HL-60/S4 treated with retinoic acid at 250 ng/mL for 4 days and 3 days (cell line): Measurements from ENCODE around the gene HNRNPA3.
"Not testable (repeated sequence)": the region's sequence is repeated elsewhere in the genome, so short reads cannot be mapped to it uniquely, and the experiment has no call there.

ENCODE experiments used
- in situ Hi-C: fragments of 300-500 bp; cut with MboI; formaldehyde crosslinking; loops from 2 replicates; pipeline ENCODE4 v1.7.0; 2022; ENCODE audit warnings: low sequenced_read_pairs

The HNRNPA3 gene

GRCh38 chr2:177252808-177253531 lies 40.4 kb downstream of the HNRNPA3 start:
- in situ Hi-C loops, result no loop called here

- in situ Hi-C loops, result no loop called here
Observed at GRCh38 chr2:177253704-177254103, 41.1 kb downstream of the HNRNPA3 start.

GRCh38 chr2:177254433-177255226 lies 42.0 kb downstream of the HNRNPA3 start:
- in situ Hi-C loops, result no loop called here

GRCh38 chr2:177255227-177255601 lies 42.6 kb downstream of the HNRNPA3 start:
- in situ Hi-C loops, result no loop called here

- in situ Hi-C loops, result no loop called here
Observed at GRCh38 chr2:177256026-177256425, 43.4 kb downstream of the HNRNPA3 start.

GRCh38 chr2:177256695-177257094 lies 44.1 kb downstream of the HNRNPA3 start:
- in situ Hi-C loops, result no loop called here

GRCh38 chr2:177257471-177257870 lies 44.9 kb downstream of the HNRNPA3 start:
- in situ Hi-C loops, result no loop called here

GRCh38 chr2:177258059-177258458 lies 45.5 kb downstream of the HNRNPA3 start:
- in situ Hi-C loops, result no loop called here

GRCh38 chr2:177260379-177260778 lies 47.8 kb downstream of the HNRNPA3 start:
- in situ Hi-C loops, result no loop called here

GRCh38 chr2:177261116-177262060 lies 48.8 kb downstream of the HNRNPA3 start:
- in situ Hi-C loops, result no loop called here

GRCh38 chr2:177262092-177262491 lies 49.5 kb downstream of the HNRNPA3 start:
- in situ Hi-C loops, result no loop called here

- in situ Hi-C loops, result no loop called here
Observed at GRCh38 chr2:177262958-177263450, 50.4 kb downstream of the HNRNPA3 start.

GRCh38 chr2:177263451-177264208 lies 51.0 kb downstream of the HNRNPA3 start:
- in situ Hi-C loops, result no loop called here

GRCh38 chr2:177264209-177264692 lies 51.7 kb downstream of the HNRNPA3 start:
- in situ Hi-C loops, result no loop called here

GRCh38 chr2:177264693-177265587 lies 52.3 kb downstream of the HNRNPA3 start, which contains the start of gene NFE2L2:
Gene NFE2L2 (minus strand): TSS chr2:177264727. CDS start chr2:177264576, 151 bp downstream.
- in situ Hi-C loops, result no loop called here

- in situ Hi-C loops, result no loop called here
Observed at GRCh38 chr2:177265824-177266817, 53.5 kb downstream of the HNRNPA3 start.

- in situ Hi-C loops, result not testable (repeated sequence)
Observed at GRCh38 chr2:177266955-177267354, 54.4 kb downstream of the HNRNPA3 start.
